Stimulated activated naive CD4-positive, alpha-beta T cell treated with Interleukin-2 at 50 U/mL for 16 hours (primary cell): ENCODE data around the gene ZFP36.

Source experiments
- DNase-seq: peaks from one replicate; lab custom pipeline; 2025; lab: John Stamatoyannopoulos, UW

The ZFP36 gene

GRCh38 chr19:39405958-39406655 is 540 bp upstream of the ZFP36 start:
- peak; percentile 78 for DNase-seq

- DNase-seq, result no peak
Measured at GRCh38 chr19:39407410-39407659, 688 bp downstream of the ZFP36 start.

- peak; percentile 55 for DNase-seq
Measured at GRCh38 chr19:39407660-39408391, 1.2 kb downstream of the ZFP36 start.

GRCh38 chr19:39408392-39409207 is 2.0 kb downstream of the ZFP36 start:
- no peak for DNase-seq

GRCh38 chr19:39409208-39410016 is 2.8 kb downstream of the ZFP36 start:
- DNase-seq, result peak; percentile 80

- DNase-seq, result peak; percentile 53
Measured at GRCh38 chr19:39410017-39410830, 3.6 kb downstream of the ZFP36 start.

GRCh38 chr19:39410831-39411080 is 4.1 kb downstream of the ZFP36 start:
- DNase-seq, result no peak

- DNase-seq, result no peak
Measured at GRCh38 chr19:39411081-39411831, 4.6 kb downstream of the ZFP36 start.

- peak; percentile 86 for DNase-seq
Measured at GRCh38 chr19:39411832-39412099, 5.1 kb downstream of the ZFP36 start.

GRCh38 chr19:39412100-39412866 is 5.6 kb downstream of the ZFP36 start, which contains the start of gene PLEKHG2:
TSS of gene PLEKHG2 (plus strand) at chr19:39412669. CDS start at chr19:39414087, 1,418 bp downstream.
- DNase-seq, result peak; percentile 92

GRCh38 chr19:39412867-39413271 is 6.2 kb downstream of the ZFP36 start:
- DNase-seq, result no peak

GRCh38 chr19:39413272-39413910 is 6.7 kb downstream of the ZFP36 start:
- DNase-seq, result peak; percentile 34

- DNase-seq, result no peak
Measured at GRCh38 chr19:39413911-39414608, 7.4 kb downstream of the ZFP36 start.

- no peak for DNase-seq
Measured at GRCh38 chr19:39415111-39416046, 8.7 kb downstream of the ZFP36 start.

GRCh38 chr19:39416152-39417120 is 9.8 kb downstream of the ZFP36 start:
- DNase-seq, result no peak

- no peak for DNase-seq
Measured at GRCh38 chr19:39417463-39418181, 11.0 kb downstream of the ZFP36 start.
